ENCODE results near the gene DNAH17. TPM values are rescaled to one million over a fixed set of nuclear protein-coding genes. Genes with fewer than 3 reads are reported as not detected.

Gene DNAH17
- total RNA-seq, 1 experiment from 2014 or later: 0.69 TPM

- CTCF ChIA-PET: no interaction called here
- Histone ChIP-seq H2AFZ (ENCODE audit: low read depth, low read length, poor library complexity, severe bottlenecking) (no peak overlapping the region), H3K27me3 (ENCODE audit: insufficient read depth, low read length) (no peaks in the 10 kb centered on the region), H3K9me3 (ENCODE audit: control insufficient read depth in 1 of 2, insufficient read depth in 1 of 2, low read depth in 1 of 2, low read length in 2 of 2) (no peaks in the 10 kb centered on the region), H3K4me2 (ENCODE audit: low read length) (no peak overlapping the region), H4K20me1 (ENCODE audit: insufficient read depth) (peaks cover 5% of the 10 kb centered on the region; the same call in 1 of the 2 replicates), H3K4me3 (replicated peaks in 1 of 2; ENCODE audit: low read depth in 1 of 2, low read length in 2 of 2) (no peak overlapping the region), H3K4me1 (ENCODE audit: control insufficient read depth in 1 of 2, insufficient read depth in 2 of 2, low read length in 2 of 2) (peaks cover 13 to 28% of the 10 kb centered on the region in 2 experiments), H3K27ac (ENCODE audit: low read depth, low read length) (no peak overlapping the region), H3K36me3 (ENCODE audit: control insufficient read depth in 1 of 2, insufficient read depth in 2 of 2, low read length in 2 of 2) (peaks cover 21 to 41% of the 10 kb centered on the region in 2 experiments; a peak in 2 of 4 replicates), H3K9ac (ENCODE audit: low read length) (no peak overlapping the region), H3K9me2 (ENCODE audit: insufficient read depth) (no peaks in the 10 kb centered on the region), H3K79me2 (ENCODE audit: insufficient read depth, low read length) (peaks cover 89% of the 10 kb centered on the region)
- ATAC-seq: no peak
- no peak for DNase-seq (ENCODE audit: low read depth, low spot score)
- TF ChIP-seq REST (IDR thresholded peaks at IDR 0.05; ENCODE audit: low read depth) (no peak), ELF1 (IDR thresholded peaks at IDR 0.05; ENCODE audit: borderline replicate concordance, low read depth) (no peak), ZNF274 (IDR thresholded peaks at IDR 0.05; ENCODE audit: low read depth, low read length) (no peak), SRF (IDR thresholded peaks at IDR 0.05; ENCODE audit: low read depth) (no peak)
- intact Hi-C loops (cut with micrococcal nuclease): no loop called here
- POLR2A ChIA-PET: interaction anchor here (0.7 kb wide), 1 partner anchor 14 kb away, joined by 3 read pairs; no protein-coding TSS in a partner anchor
- RAD21 ChIA-PET (ENCODE audit: low non-redundant PET in 1 of 2, low total read pairs in 2 of 2, uncharacterized antibody in 2 of 2, unreplicated experiment in 2 of 2): interaction anchor here in 1 of 2 experiments (0.7 kb wide), 1 partner anchor 82 kb away, joined by 11 read pairs; no protein-coding TSS in a partner anchor
- BruUV-seq (replicated peaks): TSS peak; percentile 20
These were observed 183.6 kb downstream of the DNAH17 start for GRCh38 chr17:78393575-78393974.

DNA sequence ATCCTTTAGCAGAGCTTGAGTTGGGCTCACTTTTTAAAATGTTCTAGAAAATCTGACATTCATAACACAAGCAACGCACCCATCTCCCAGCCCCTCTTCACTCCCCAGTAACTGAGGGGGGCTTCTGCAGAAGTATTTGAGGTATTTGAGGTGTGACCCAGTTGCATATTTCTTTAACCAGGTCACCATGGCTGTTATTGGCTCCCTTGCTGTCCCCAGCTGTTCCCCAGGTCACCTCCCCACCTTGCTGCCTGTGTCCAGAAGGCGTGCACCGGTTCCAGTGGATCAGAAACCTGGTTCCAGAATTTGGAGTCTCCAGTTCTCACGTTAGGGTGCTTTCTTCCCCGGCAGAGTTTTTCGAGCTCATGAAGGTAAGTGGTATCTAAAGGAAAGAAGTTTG is 184.9 kb downstream of the DNAH17 start:
- Histone ChIP-seq H3K4me3 (replicated peaks in 1 of 2; ENCODE audit: low read depth in 1 of 2, low read length in 2 of 2) (no peak overlapping the region), H3K27ac (ENCODE audit: low read depth, low read length) (peak overlapping the region; percentile 60; the same call in 1 of the 2 replicates), H3K36me3 (ENCODE audit: control insufficient read depth in 1 of 2, insufficient read depth in 2 of 2, low read length in 2 of 2) (peaks cover 15 to 32% of the 10 kb centered on the region in 2 experiments; a peak in 2 of 4 replicates), H4K20me1 (ENCODE audit: insufficient read depth) (peaks cover 11% of the 10 kb centered on the region; the same call in 1 of the 2 replicates), H3K4me2 (ENCODE audit: low read length) (peak overlapping the region; percentile 53), H3K9ac (ENCODE audit: low read length) (peak overlapping the region; percentile 9; the same call in 1 of the 2 replicates), H3K27me3 (ENCODE audit: insufficient read depth, low read length) (no peaks in the 10 kb centered on the region), H3K9me2 (ENCODE audit: insufficient read depth) (no peaks in the 10 kb centered on the region), H3K79me2 (ENCODE audit: insufficient read depth, low read length) (peaks cover 96% of the 10 kb centered on the region), H3K9me3 (ENCODE audit: control insufficient read depth in 1 of 2, insufficient read depth in 1 of 2, low read depth in 1 of 2, low read length in 2 of 2) (no peaks in the 10 kb centered on the region), H2AFZ (ENCODE audit: low read depth, low read length, poor library complexity, severe bottlenecking) (no peak overlapping the region), H3K4me1 (ENCODE audit: control insufficient read depth in 1 of 2, insufficient read depth in 2 of 2, low read length in 2 of 2) (peaks cover 13 to 28% of the 10 kb centered on the region in 2 experiments)
- ChIA-PET CTCF (interaction anchor here (1.6 to 1.8 kb wide), 2 partner anchors 8 to 30 kb away, joined by 3 to 7 read pairs; no protein-coding TSS in a partner anchor), POLR2A (interaction anchor here (1.0 kb wide), 1 partner anchor 13 kb away, joined by 3 read pairs; no protein-coding TSS in a partner anchor), RAD21 (ENCODE audit: low non-redundant PET in 1 of 2, low total read pairs in 2 of 2, uncharacterized antibody in 2 of 2, unreplicated experiment in 2 of 2) (interaction anchor here in 1 of 2 experiments (0.5 kb wide), 1 partner anchor 31 kb away, joined by 3 read pairs; no protein-coding TSS in a partner anchor)
- ATAC-seq (no peak), DNase-seq (ENCODE audit: low read depth, low spot score) (no peak)
- intact Hi-C loops (cut with micrococcal nuclease): no loop called here
- no peak for TF ChIP-seq POLR2AphosphoS5 (IDR thresholded peaks at IDR 0.05; ENCODE audit: low read depth, low read length)
- TF ChIP-seq ATF3 (IDR thresholded peaks at IDR 0.05): no peak
- no peak for TF ChIP-seq SIN3A (IDR thresholded peaks at IDR 0.05; ENCODE audit: low read depth)
- TF ChIP-seq ZNF274 (IDR thresholded peaks at IDR 0.05; ENCODE audit: low read depth, low read length): no peak
- TF ChIP-seq CBX3 (IDR thresholded peaks at IDR 0.05; ENCODE audit: low read depth): no peak
- TF ChIP-seq EZH2 (IDR thresholded peaks at IDR 0.05): no peak
- no peak for TF ChIP-seq REST (IDR thresholded peaks at IDR 0.05; ENCODE audit: low read depth)
- TF ChIP-seq YY1 (IDR thresholded peaks at IDR 0.05; ENCODE audit: extremely low read depth, insufficient replicate concordance, low read depth, low read length): no peak
- TF ChIP-seq FOSL1 (IDR thresholded peaks at IDR 0.05; ENCODE audit: low read depth): no peak
- no TSS peak for BruUV-seq (replicated peaks)

All from HCT116 (cell line).